ENCODE data around the gene MUC13.

MUC13 gene

DNA sequence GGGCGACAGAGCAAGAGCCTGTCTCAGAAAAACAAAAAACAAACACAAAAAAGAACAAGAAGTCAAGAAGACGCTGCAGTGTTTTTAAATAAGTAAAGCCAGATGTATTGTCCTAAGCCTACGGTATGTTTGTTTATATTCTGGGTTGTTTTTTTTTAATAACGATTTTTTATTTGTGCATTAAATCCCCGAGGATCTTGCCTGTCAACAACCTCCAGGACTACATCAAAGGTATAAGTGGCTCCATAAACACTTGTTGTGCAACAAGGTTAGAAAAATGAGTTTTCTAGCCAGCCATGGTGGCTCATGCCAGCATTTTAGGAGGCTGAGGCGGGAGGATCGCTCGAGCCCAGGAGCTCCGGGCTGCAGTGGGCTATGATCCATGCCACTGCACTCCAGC, 73.5 kb downstream of the MUC13 start:
- Histone ChIP-seq H3K4me1 (ENCODE audit: insufficient read depth, low read length) (no peaks in the 10 kb centered on the region), H3K36me3 (ENCODE audit: insufficient read depth, low read length) (no peaks in the 10 kb centered on the region), H3K27me3 (ENCODE audit: insufficient read depth, low read length) (no peaks in the 10 kb centered on the region), H2AFZ (ENCODE audit: low read depth, low read length) (no peak overlapping the region), H3K4me3 (ENCODE audit: low read length) (no peak overlapping the region), H3K9me3 (ENCODE audit: low read length) (no peaks in the 10 kb centered on the region)

DNA sequence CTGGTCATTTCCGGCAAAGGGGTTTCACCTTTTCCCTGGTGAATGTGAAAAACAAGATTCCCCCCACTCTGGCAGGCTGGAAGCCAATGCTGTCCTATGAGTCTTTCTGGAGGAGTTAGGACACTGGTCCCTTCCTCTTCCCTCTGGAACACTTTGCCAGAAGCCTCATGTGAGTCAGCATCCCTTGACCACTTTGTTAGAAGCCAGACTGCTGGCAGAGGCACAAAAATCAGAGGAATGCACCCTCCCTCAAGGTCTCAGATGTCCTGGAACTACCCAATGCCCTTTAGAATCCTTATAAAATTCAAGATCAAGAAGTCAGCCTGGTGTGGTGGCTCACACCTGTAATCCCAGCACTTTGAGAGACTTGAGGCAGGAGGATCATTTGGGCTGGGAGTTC, 74.0 kb downstream of the MUC13 start:
- Histone ChIP-seq H3K4me1 (ENCODE audit: insufficient read depth, low read length) (no peaks in the 10 kb centered on the region), H3K27me3 (ENCODE audit: insufficient read depth, low read length) (no peaks in the 10 kb centered on the region), H2AFZ (ENCODE audit: low read depth, low read length) (no peak overlapping the region), H3K4me3 (ENCODE audit: low read length) (no peak overlapping the region), H3K36me3 (ENCODE audit: insufficient read depth, low read length) (no peaks in the 10 kb centered on the region), H3K9me3 (ENCODE audit: low read length) (no peaks in the 10 kb centered on the region)

DNA sequence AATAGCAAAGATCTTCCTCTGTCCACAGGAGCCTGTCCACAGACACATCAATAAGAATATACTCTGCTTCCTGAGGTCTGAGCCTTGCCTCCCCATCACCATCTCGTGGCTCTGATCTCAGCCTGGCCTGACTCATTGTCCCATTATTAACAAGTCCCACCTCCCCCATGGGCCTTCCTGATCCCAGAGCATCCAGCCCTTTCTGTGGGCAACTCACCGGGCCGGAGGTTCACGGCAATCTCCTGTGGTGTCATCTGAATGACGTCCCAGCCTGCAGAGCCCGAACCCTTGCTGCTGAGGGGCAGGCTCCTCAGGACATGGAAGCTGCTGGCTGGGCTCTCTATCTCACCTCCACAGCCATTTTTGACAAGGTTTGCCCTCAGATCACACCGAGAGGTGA, 75.5 kb downstream of the MUC13 start:
- Histone ChIP-seq H3K27me3 (ENCODE audit: insufficient read depth, low read length) (no peaks in the 10 kb centered on the region), H3K9me3 (ENCODE audit: low read length) (no peaks in the 10 kb centered on the region), H3K4me1 (ENCODE audit: insufficient read depth, low read length) (no peaks in the 10 kb centered on the region), H3K4me3 (ENCODE audit: low read length) (no peak overlapping the region), H2AFZ (ENCODE audit: low read depth, low read length) (no peak overlapping the region), H3K36me3 (ENCODE audit: insufficient read depth, low read length) (no peaks in the 10 kb centered on the region)

DNA sequence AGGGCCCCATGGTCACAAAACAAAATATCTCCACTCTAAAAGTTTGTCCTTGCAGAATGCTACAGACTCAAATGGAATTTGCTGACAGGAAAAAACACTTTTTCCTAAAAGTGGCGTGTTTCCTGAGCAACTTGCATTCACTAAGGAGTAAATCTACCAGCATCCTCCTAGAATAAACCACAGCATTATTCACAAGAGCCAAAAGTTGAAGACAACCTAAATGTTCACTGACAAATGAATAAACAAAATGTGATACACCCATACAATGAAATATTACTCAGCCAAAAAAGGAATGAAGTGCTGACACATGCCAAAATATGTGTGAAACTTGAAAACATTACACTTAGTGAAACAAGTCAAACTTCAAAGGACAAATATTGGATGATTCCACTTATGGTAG, 76.3 kb downstream of the MUC13 start:
- H3K4me1 ChIP-seq (ENCODE audit: insufficient read depth, low read length), result no peaks in the 10 kb centered on the region
- H3K9me3 ChIP-seq (ENCODE audit: low read length), result no peaks in the 10 kb centered on the region
- H3K36me3 ChIP-seq (ENCODE audit: insufficient read depth, low read length), result no peaks in the 10 kb centered on the region
- H3K4me3 ChIP-seq (ENCODE audit: low read length), result no peak overlapping the region
- H2AFZ ChIP-seq (ENCODE audit: low read depth, low read length), result no peak overlapping the region
- H3K27me3 ChIP-seq (ENCODE audit: insufficient read depth, low read length), result no peaks in the 10 kb centered on the region

DNA sequence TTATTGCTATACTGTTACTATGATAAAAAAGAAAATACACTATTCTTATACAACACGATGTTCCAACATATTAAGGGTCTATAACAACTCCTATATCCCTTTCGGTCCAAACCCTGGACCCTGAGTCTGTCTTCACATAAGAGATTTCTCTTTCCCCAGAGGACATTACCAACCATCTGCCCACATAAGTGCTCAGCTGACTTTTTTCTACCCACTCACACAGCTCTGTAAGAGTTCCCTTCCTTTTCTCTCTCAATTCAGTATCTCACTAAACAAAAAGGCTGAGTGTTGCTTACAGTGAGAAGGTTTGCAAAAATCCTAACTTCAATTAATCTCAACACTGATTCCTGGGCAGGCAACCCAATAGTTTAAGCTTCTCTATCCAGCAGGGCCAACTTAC, 77.9 kb downstream of the MUC13 start:
- no peaks in the 10 kb centered on the region for H3K4me1 ChIP-seq (ENCODE audit: insufficient read depth, low read length)
- H3K9me3 ChIP-seq (ENCODE audit: low read length), result no peaks in the 10 kb centered on the region
- H3K4me3 ChIP-seq (ENCODE audit: low read length), result no peak overlapping the region
- no peak overlapping the region for H2AFZ ChIP-seq (ENCODE audit: low read depth, low read length)
- H3K27me3 ChIP-seq (ENCODE audit: insufficient read depth, low read length), result no peaks in the 10 kb centered on the region
- H3K36me3 ChIP-seq (ENCODE audit: insufficient read depth, low read length), result no peaks in the 10 kb centered on the region

Measured in neuron (in vitro differentiated cells).